ENCODE measurements around the gene KL. TPM values are rescaled to one million over a fixed set of nuclear protein-coding genes. Genes with fewer than 3 reads are reported as not detected.

Gene KL
- total RNA-seq, result 4.4 TPM
- long read RNA-seq, partial matches to known transcripts, result 0 of 1 reads
- long read RNA-seq, other reads (novel, unspliced or antisense), result 1 of 1 reads

GRCh38 chr13:33016414-33017322, at the start of gene KL:
KL (plus strand) TSS chr13:33016423; CDS start chr13:33016441, 18 bp downstream.
- DNase-seq (ENCODE audit: low spot score), result no peak

- DNase-seq (ENCODE audit: low spot score), result no peak
Observed at GRCh38 chr13:32967584-32968182, 48.5 kb upstream of the KL start.

- DNase-seq (ENCODE audit: low spot score), result no peak
Observed at GRCh38 chr13:32968316-32968715, 47.9 kb upstream of the KL start.

- DNase-seq (ENCODE audit: low spot score), result no peak
Observed at GRCh38 chr13:32968793-32969192, 47.4 kb upstream of the KL start.

GRCh38 chr13:32969516-32969941, 46.7 kb upstream of the KL start:
- no peak for DNase-seq (ENCODE audit: low spot score)

- DNase-seq (ENCODE audit: low spot score), result no peak
Observed at GRCh38 chr13:32976056-32976805, 40.0 kb upstream of the KL start.

- DNase-seq (ENCODE audit: low spot score), result no peak
Observed at GRCh38 chr13:32976912-32977311, 39.3 kb upstream of the KL start.

GRCh38 chr13:32977321-32977720, 38.9 kb upstream of the KL start:
- no peak for DNase-seq (ENCODE audit: low spot score)

GRCh38 chr13:32978278-32978677, 37.9 kb upstream of the KL start:
- no peak for DNase-seq (ENCODE audit: low spot score)

GRCh38 chr13:32983058-32983457, 33.2 kb upstream of the KL start:
- no peak for DNase-seq (ENCODE audit: low spot score)

- no peak for DNase-seq (ENCODE audit: low spot score)
Observed at GRCh38 chr13:32984857-32985626, 31.2 kb upstream of the KL start.

- DNase-seq (ENCODE audit: low spot score), result no peak
Observed at GRCh38 chr13:32986552-32986951, 29.7 kb upstream of the KL start.

GRCh38 chr13:32987462-32987861, 28.8 kb upstream of the KL start:
- no peak for DNase-seq (ENCODE audit: low spot score)

- DNase-seq (ENCODE audit: low spot score), result no peak
Observed at GRCh38 chr13:32988608-32989289, 27.5 kb upstream of the KL start.

GRCh38 chr13:32989290-32989667, 26.9 kb upstream of the KL start:
- no peak for DNase-seq (ENCODE audit: low spot score)

GRCh38 chr13:32989942-32990341, 26.3 kb upstream of the KL start:
- DNase-seq (ENCODE audit: low spot score), result no peak

- DNase-seq (ENCODE audit: low spot score), result no peak
Observed at GRCh38 chr13:32993145-32993544, 23.1 kb upstream of the KL start.

GRCh38 chr13:32997399-32997798, 18.8 kb upstream of the KL start:
- DNase-seq (ENCODE audit: low spot score), result no peak

- no peak for DNase-seq (ENCODE audit: low spot score)
Observed at GRCh38 chr13:32998966-32999365, 17.3 kb upstream of the KL start.

- no peak for DNase-seq (ENCODE audit: low spot score)
Observed at GRCh38 chr13:33000365-33000764, 15.9 kb upstream of the KL start.

All from mesenteric fat pad (tissue), 1 donor.